IPS-20b (cell line): ENCODE results near the gene CPLX3.
"Not testable (repeated sequence)": the region's sequence is repeated elsewhere in the genome, so short reads cannot be mapped to it uniquely, and the experiment has no call there.

ENCODE experiments used
- H3K27ac ChIP-seq: one replicate; pipeline ENCODE4 v1.5.1; 2013; ENCODE audit warnings: low read length
- H3K27me3 ChIP-seq: 2 replicates; pipeline ENCODE4 v1.6.1; 2013; ENCODE audit warnings: mild to moderate bottlenecking, low read length, inconsistent platforms; ENCODE audit not compliant: insufficient read depth
- H3K36me3 ChIP-seq: 2 replicates; pipeline ENCODE4 v1.6.1; 2013; ENCODE audit warnings: low read depth, mild to moderate bottlenecking, inconsistent platforms, low read length, moderate library complexity; ENCODE audit not compliant: insufficient read depth
- H3K4me1 ChIP-seq: 2 replicates; pipeline ENCODE4 v1.6.1; 2013; ENCODE audit warnings: mild to moderate bottlenecking, control low read depth, inconsistent platforms, low read length, moderate library complexity; ENCODE audit not compliant: insufficient read depth
- H3K4me3 ChIP-seq: 2 replicates; pipeline ENCODE4 v1.5.1; 2013; ENCODE audit warnings: mild to moderate bottlenecking, low read length, inconsistent platforms
- H3K9ac ChIP-seq: 2 replicates; pipeline ENCODE4 v1.6.1; 2013; ENCODE audit warnings: low read depth, mild to moderate bottlenecking, inconsistent platforms, low read length, moderate library complexity
- H3K9me3 ChIP-seq: 2 replicates; pipeline ENCODE4 v1.6.1; 2013; ENCODE audit warnings: mild to moderate bottlenecking, low read depth, low read length, inconsistent platforms; ENCODE audit not compliant: insufficient read depth

Gene CPLX3

GRCh38 chr15:74783808-74784175 is 42.6 kb upstream of the CPLX3 start:
- H3K4me3 ChIP-seq: peak overlapping the region; percentile 89; the same call in 1 of the 2 replicates
- H3K9ac ChIP-seq: no peak overlapping the region
- H3K36me3 ChIP-seq: no peaks in the 10 kb centered on the region
- H3K4me1 ChIP-seq: peaks cover 13% of the 10 kb centered on the region
- peaks cover 18% of the 10 kb centered on the region for H3K27me3 ChIP-seq
- no peak overlapping the region for H3K27ac ChIP-seq
- H3K9me3 ChIP-seq: no peaks in the 10 kb centered on the region

- H3K9ac ChIP-seq: no peak overlapping the region
- no peak overlapping the region for H3K4me3 ChIP-seq
- peaks cover 18% of the 10 kb centered on the region for H3K27me3 ChIP-seq
- H3K9me3 ChIP-seq: no peaks in the 10 kb centered on the region
- peaks cover 15% of the 10 kb centered on the region for H3K4me1 ChIP-seq
- H3K27ac ChIP-seq: no peak overlapping the region
- H3K36me3 ChIP-seq: no peaks in the 10 kb centered on the region
These were observed 41.8 kb upstream of the CPLX3 start for GRCh38 chr15:74784426-74785193.

- Histone ChIP-seq H3K4me1 (peaks cover 15% of the 10 kb centered on the region), H3K4me3 (no peak overlapping the region), H3K27me3 (peaks cover 12% of the 10 kb centered on the region), H3K36me3 (no peaks in the 10 kb centered on the region), H3K9me3 (no peaks in the 10 kb centered on the region), H3K27ac (no peak overlapping the region), H3K9ac (no peak overlapping the region)
These were observed 41.0 kb upstream of the CPLX3 start for GRCh38 chr15:74785194-74786032.

- not testable (repeated sequence) for H3K36me3 ChIP-seq, H3K4me3 ChIP-seq
These were observed 40.3 kb upstream of the CPLX3 start for GRCh38 chr15:74786081-74786480.

GRCh38 chr15:74786551-74787165 is 39.8 kb upstream of the CPLX3 start:
- Histone ChIP-seq H3K4me3 (no peak overlapping the region), H3K9me3 (no peaks in the 10 kb centered on the region), H3K4me1 (peaks cover 15% of the 10 kb centered on the region), H3K27ac (no peak overlapping the region), H3K36me3 (no peaks in the 10 kb centered on the region), H3K9ac (no peak overlapping the region), H3K27me3 (peaks cover under 1% of the 10 kb centered on the region; the same call in 1 of the 2 replicates)

More at GRCh38 chr15:74786081-74786480, 40.3 kb upstream of the CPLX3 start:
- H3K4me1 ChIP-seq: peaks cover 15% of the 10 kb centered on the region
- not testable (repeated sequence) for H3K27me3 ChIP-seq, H3K27ac ChIP-seq, H3K9me3 ChIP-seq, H3K9ac ChIP-seq

GRCh38 chr15:74787251-74788041 is 39.0 kb upstream of the CPLX3 start:
- Histone ChIP-seq H3K27me3 (no peaks in the 10 kb centered on the region), H3K9me3 (no peaks in the 10 kb centered on the region), H3K9ac (no peak overlapping the region), H3K4me3 (no peak overlapping the region), H3K36me3 (no peaks in the 10 kb centered on the region), H3K27ac (no peak overlapping the region), H3K4me1 (peaks cover 15% of the 10 kb centered on the region)

GRCh38 chr15:74788042-74788682 is 38.3 kb upstream of the CPLX3 start:
- Histone ChIP-seq H3K4me1 (peaks cover 15% of the 10 kb centered on the region), H3K9ac (no peak overlapping the region), H3K27ac (no peak overlapping the region)

GRCh38 chr15:74788683-74789151 is 37.7 kb upstream of the CPLX3 start:
- no peak overlapping the region for H3K9ac ChIP-seq
- H3K27me3 ChIP-seq: no peaks in the 10 kb centered on the region
- no peaks in the 10 kb centered on the region for H3K36me3 ChIP-seq
- H3K27ac ChIP-seq: no peak overlapping the region
- no peaks in the 10 kb centered on the region for H3K9me3 ChIP-seq
- H3K4me1 ChIP-seq: peaks cover 15% of the 10 kb centered on the region
- H3K4me3 ChIP-seq: no peak overlapping the region

More at GRCh38 chr15:74788042-74788682, 38.3 kb upstream of the CPLX3 start:
- no peak overlapping the region for H3K4me3 ChIP-seq
- no peaks in the 10 kb centered on the region for H3K27me3 ChIP-seq
- H3K9me3 ChIP-seq: no peaks in the 10 kb centered on the region
- no peaks in the 10 kb centered on the region for H3K36me3 ChIP-seq

GRCh38 chr15:74789171-74789631 is 37.2 kb upstream of the CPLX3 start:
- Histone ChIP-seq H3K9me3 (no peaks in the 10 kb centered on the region), H3K27ac (no peak overlapping the region), H3K9ac (no peak overlapping the region), H3K36me3 (no peaks in the 10 kb centered on the region), H3K4me3 (no peak overlapping the region), H3K27me3 (no peaks in the 10 kb centered on the region), H3K4me1 (peaks cover 15% of the 10 kb centered on the region)

GRCh38 chr15:74789741-74790079 is 36.7 kb upstream of the CPLX3 start:
- Histone ChIP-seq H3K9ac (no peak overlapping the region), H3K27ac (no peak overlapping the region), H3K4me1 (peaks cover 15% of the 10 kb centered on the region), H3K27me3 (no peaks in the 10 kb centered on the region), H3K36me3 (no peaks in the 10 kb centered on the region), H3K4me3 (no peak overlapping the region), H3K9me3 (no peaks in the 10 kb centered on the region)
